ENCODE results near the gene PRLH. TPM values are rescaled to one million over a fixed set of nuclear protein-coding genes. Genes with fewer than 3 reads are reported as not detected.

PRLH gene
- total and polyA plus RNA-seq, 2 donors (not counting 3 experiments of a cell fraction or from before 2014, with no cell fraction given) = not detected

- Histone ChIP-seq H2AFZ (ENCODE audit: low read depth, low read length) (no peak overlapping the region), H3K36me3 (ENCODE audit: control insufficient read depth in 2 of 2, extremely low read depth in 1 of 2, insufficient read depth in 2 of 2, low read length in 2 of 2) (no peaks in the 10 kb centered on the region), H3K9ac (replicated peaks; ENCODE audit: extremely low read depth, insufficient read depth, low read length) (no peak overlapping the region), H3K4me3 (replicated peaks in 1 of 3; ENCODE audit: insufficient read depth in 1 of 3, low read depth in 1 of 3, low read length in 3 of 3) (no peak overlapping the region), H3K27ac (ENCODE audit: insufficient read depth, low read depth, low read length) (no peak overlapping the region), H3K4me2 (ENCODE audit: insufficient read depth, low read length) (no peak overlapping the region), H3K9me1 (replicated peaks; ENCODE audit: control insufficient read depth, extremely low read depth, insufficient read depth, low read length) (no peaks in the 10 kb centered on the region), H3K27me3 (ENCODE audit: control insufficient read depth in 2 of 2, insufficient read depth in 2 of 2, low read length in 2 of 2) (no peaks in the 10 kb centered on the region), H3K9me3 (replicated peaks; ENCODE audit: control insufficient read depth, insufficient read depth, low read length) (no peaks in the 10 kb centered on the region), H4K20me1 (replicated peaks; ENCODE audit: control insufficient read depth, extremely low read depth, insufficient read depth, low read length) (no peaks in the 10 kb centered on the region), H3K4me1 (ENCODE audit: control insufficient read depth, extremely low read depth, insufficient read depth, low read length) (no peaks in the 10 kb centered on the region), H3K79me2 (ENCODE audit: control insufficient read depth, insufficient read depth, low read length) (no peaks in the 10 kb centered on the region)
- ChIA-PET CTCF (interaction anchor here (1.3 to 1.9 kb wide), 4 partner anchors 10 to 37 kb away, joined by 3 to 9 read pairs (median 6); no protein-coding TSS in a partner anchor), POLR2A (no interaction called here)
- no peak for DNase-seq (ENCODE audit: low read depth, low spot score)
- no peak for FAIRE-seq
- dilution Hi-C loops (cut with MboI; ENCODE audit: extremely low pct_ligation_motif_present, low sequenced_read_pairs) = no loop called here
- intact Hi-C loops (cut with micrococcal nuclease) = no loop called here
- no TSS peak for BruUV-seq (replicated peaks)
- TF ChIP-seq POLR2A (IDR thresholded peaks at IDR 0.05; ENCODE audit: low read depth, low read length) (no peak), POLR2AphosphoS5 (IDR thresholded peaks at IDR 0.05; ENCODE audit: insufficient read depth, low read depth, low read length) (no peak), EZH2 (IDR thresholded peaks at IDR 0.05; ENCODE audit: borderline replicate concordance, low read depth, low read length, severe bottlenecking) (no peak), MAX (IDR thresholded peaks at IDR 0.05; ENCODE audit: insufficient read depth, insufficient read length) (no peak), JUN (IDR thresholded peaks at IDR 0.05; ENCODE audit: borderline replicate concordance, insufficient read depth, insufficient read length, low read depth) (no peak), FOS (IDR thresholded peaks at IDR 0.05; ENCODE audit: borderline replicate concordance, insufficient read depth, low read length) (no peak), MYC (IDR thresholded peaks at IDR 0.05; ENCODE audit: low read depth, low read length) (no peak), CTCF (IDR thresholded peaks at IDR 0.05; ENCODE audit: extremely low read depth in 1 of 2, insufficient read depth in 1 of 2, low read depth in 1 of 2, low read length in 2 of 2) (no peak), GATA2 (IDR thresholded peaks at IDR 0.05; ENCODE audit: insufficient read depth, insufficient read length, low read depth, low read length) (no peak)
These were observed 16.5 kb upstream of the PRLH start for GRCh38 chr2:237549643-237550415.

All from endothelial cell of umbilical vein (primary cell).